Measurements from ENCODE around the gene SCGB2B2.

GRCh38 chr19:34722353-34722752 lies 45.4 kb upstream of the SCGB2B2 start:
- TF ChIP-seq CTCF (conservative IDR thresholded peaks at IDR 0.05; ENCODE audit: low read depth, low read length) (no peak), POLR2A (IDR thresholded peaks at IDR 0.05; ENCODE audit: low read depth, low read length) (no peak), RAD21 (IDR thresholded peaks at IDR 0.05; ENCODE audit: low read length) (no peak), USF2 (IDR thresholded peaks at IDR 0.05; ENCODE audit: low read depth, low read length) (no peak), MAFK (IDR thresholded peaks at IDR 0.05; ENCODE audit: low read depth, low read length) (no peak), SMC3 (IDR thresholded peaks at IDR 0.05; ENCODE audit: low read depth, low read length) (no peak), CEBPB (IDR thresholded peaks at IDR 0.05; ENCODE audit: low read depth, low read length) (no peak), CHD1 (IDR thresholded peaks at IDR 0.05; ENCODE audit: low read depth, low read length) (no peak), RFX5 (IDR thresholded peaks at IDR 0.05; ENCODE audit: low read depth, low read length) (no peak), BHLHE40 (IDR thresholded peaks at IDR 0.05; ENCODE audit: low read depth, low read length) (no peak), FOS (IDR thresholded peaks at IDR 0.05; ENCODE audit: low read depth, low read length) (no peak), NFE2L2 (IDR thresholded peaks at IDR 0.05; ENCODE audit: low read depth, low read length) (no peak)

Measured in IMR-90 (cell line).